H7 (cell line): ENCODE measurements around the gene SAMD4A. TPM values are rescaled to one million over a fixed set of nuclear protein-coding genes. Genes with fewer than 3 reads are reported as not detected.

Experiments used
- DNase-seq: peaks from one replicate; pipeline ENCODE4 v3.0.0; 2012
- H3K27me3 ChIP-seq: 2 replicates; pipeline ENCODE4 v1.6.0; 2011; ENCODE audit warnings: mild to moderate bottlenecking, low read length; ENCODE audit not compliant: control insufficient read depth, insufficient read depth
- H3K36me3 ChIP-seq: replicated peaks from 2 replicates; pipeline ENCODE4 v1.5.1; 2011; ENCODE audit warnings: low read length; ENCODE audit not compliant: control insufficient read depth, insufficient read depth
- H3K4me3 ChIP-seq: 2 replicates; pipeline ENCODE4 v1.5.1; 2011; ENCODE audit warnings: low read depth, mild to moderate bottlenecking, control low read depth, low read length, moderate library complexity; ENCODE audit not compliant: insufficient read depth
- total RNA-seq: library from RNA; depleted of rRNA; stranded (reverse); fragments of >200 nt; shearing (Covaris generic); gene quantifications from 2 replicates; pipeline ENCODE4 v1.2.3, GENCODE V29; 2014

SAMD4A gene
- total RNA-seq, 1 experiment from 2014 or later = 8.5 TPM

DNA sequence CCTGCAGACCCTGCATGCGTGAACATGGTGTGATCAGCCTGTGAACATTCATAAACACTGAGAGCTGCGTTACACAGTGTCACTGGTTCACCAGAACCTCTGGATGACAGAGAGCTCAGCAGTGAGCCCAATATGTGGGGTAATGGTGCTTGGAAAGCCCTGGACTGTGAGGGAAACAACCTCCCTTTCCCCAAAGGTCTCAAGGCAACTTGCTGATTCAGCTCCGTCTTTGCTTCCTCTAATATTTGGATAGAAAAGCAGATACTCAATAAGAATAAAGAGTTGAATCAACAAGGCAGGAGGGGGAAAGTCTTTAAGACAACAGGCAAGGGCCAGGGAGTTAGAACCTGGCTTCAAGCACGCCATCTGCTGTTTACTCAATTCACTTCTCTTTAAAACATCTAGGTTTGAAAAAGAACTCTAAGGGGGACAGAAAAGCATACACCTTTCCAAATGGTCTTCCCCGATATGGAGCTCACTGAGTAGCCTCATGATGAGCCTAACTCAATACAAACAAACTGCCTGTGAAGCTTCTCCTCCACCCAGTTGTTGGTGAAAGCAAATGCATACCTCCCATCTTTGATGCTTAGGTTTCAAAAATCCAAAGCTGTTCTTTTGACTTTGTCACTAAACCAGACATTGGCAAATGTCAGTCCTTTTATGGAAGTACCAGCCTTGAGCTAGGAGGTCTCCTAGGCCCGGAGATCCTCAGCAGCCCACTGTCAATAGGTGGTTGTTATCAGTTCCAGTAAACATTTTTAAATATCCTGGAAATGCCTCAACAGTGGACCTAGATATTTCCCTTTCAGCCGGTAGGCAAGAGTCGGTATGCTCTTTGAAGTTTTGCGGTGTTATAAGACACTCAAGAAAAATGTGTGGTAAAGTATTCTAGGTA is 76.1 kb downstream of the SAMD4A start:
- DNase-seq = peak; percentile 30
- H3K27me3 ChIP-seq = no peaks in the 10 kb centered on the region
- no peaks in the 10 kb centered on the region for H3K36me3 ChIP-seq
- no peak overlapping the region for H3K4me3 ChIP-seq

DNA sequence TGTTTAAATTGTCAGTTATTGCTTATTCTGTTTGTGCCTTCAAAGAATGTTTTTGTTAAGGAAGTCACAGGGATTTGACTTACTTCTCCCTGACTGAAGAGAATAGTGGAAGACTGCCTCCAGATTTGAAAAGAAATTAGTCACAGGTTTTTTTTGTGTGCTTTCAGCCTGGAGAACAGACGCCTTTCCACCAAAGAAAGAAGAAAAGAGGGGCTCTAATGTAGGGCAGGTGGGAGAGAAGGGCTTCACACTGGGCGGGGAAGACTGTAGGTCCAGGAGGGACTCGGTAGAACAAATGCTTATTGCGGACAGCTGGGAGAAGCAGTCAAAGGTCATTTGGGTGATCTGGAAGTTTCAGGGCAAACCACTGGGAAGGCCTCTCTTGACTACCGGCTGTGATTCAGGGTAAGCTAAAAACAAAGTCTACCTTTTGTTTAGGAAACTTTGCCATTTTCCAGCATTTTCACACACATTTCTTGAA is 76.8 kb downstream of the SAMD4A start:
- Histone ChIP-seq H3K36me3 (no peaks in the 10 kb centered on the region), H3K4me3 (no peak overlapping the region), H3K27me3 (no peaks in the 10 kb centered on the region)
- no peak for DNase-seq

DNA sequence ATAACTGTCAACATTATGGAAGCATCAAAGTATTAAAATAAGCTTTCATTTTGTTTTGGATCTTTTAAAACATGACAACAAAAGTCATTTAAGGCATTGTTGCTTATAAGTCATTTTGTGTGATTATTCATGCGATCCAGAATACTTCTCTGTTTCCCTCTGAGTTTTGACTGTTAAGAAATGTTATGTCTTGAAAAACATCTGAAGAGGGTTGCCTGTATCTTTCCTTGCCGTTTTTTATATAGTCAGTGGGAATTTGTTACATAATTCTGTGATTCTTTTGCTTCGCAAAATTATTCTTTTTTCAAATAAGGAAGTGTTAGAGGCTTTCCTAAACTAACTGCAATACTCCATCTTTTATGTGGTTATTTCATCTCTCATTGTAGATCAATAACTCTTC is 78.7 kb downstream of the SAMD4A start:
- Histone ChIP-seq H3K4me3 (no peak overlapping the region), H3K36me3 (no peaks in the 10 kb centered on the region), H3K27me3 (no peaks in the 10 kb centered on the region)
- DNase-seq = no peak

DNA sequence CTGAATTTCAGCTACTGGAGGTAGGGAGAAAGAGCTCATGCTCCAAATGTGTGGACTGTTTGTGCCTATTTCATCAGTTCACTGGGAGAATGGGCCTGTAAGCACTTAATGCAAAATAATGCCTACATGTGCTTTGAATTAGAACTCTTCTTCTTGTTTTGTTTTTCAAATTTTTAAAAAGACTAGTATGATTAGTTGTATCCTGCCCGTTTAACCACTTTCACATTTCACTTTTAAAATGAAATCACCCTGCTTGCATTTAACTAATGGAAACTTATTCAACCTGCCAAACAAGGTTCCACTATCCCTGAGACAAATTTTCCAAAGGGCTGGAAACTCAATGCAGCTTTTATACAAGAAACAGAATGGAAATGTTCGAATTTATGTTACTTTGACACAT is 79.7 kb downstream of the SAMD4A start:
- Histone ChIP-seq H3K4me3 (no peak overlapping the region), H3K36me3 (no peaks in the 10 kb centered on the region), H3K27me3 (no peaks in the 10 kb centered on the region)
- DNase-seq = no peak

DNA sequence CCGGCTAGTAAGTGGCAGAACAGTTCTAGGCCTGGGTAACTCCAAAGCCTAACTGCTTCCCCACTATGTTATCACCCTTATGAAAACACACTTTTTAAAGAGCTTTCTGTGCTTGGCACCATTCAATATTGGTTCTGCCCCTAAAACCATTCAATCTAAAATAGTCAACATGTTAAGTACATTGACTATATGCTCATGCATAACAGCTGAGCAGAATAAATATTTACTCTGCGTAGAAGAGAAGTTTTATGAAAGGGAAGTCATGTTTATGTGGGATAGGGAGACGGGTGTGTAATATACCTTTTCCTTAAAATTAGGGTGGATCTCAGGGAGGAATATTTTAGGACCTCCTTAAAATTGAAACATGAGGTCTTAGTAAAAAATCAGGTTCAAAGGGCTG is 80.5 kb downstream of the SAMD4A start:
- no peak for DNase-seq
- no peaks in the 10 kb centered on the region for H3K27me3 ChIP-seq
- H3K36me3 ChIP-seq = no peaks in the 10 kb centered on the region
- H3K4me3 ChIP-seq = no peak overlapping the region

DNA sequence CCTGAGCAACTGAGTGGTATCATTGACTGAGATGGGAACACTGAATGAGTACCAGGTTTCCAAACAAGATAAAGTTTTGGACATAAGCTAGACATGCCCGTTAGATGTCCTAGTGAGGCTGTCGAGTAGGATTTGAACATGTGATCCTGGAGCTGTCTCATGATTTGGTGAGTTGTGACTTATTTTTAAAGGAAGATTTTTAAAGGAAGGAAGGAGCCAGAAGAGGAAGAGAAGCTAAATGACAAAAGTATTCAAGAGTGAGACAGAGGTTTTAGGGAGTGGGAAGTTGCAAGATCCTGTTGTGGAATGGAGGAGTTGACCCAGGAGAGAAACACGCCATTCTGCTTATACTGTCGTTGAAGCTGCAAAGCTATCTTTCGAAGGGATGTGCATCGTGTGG is 82.1 kb downstream of the SAMD4A start:
- H3K36me3 ChIP-seq = no peaks in the 10 kb centered on the region
- DNase-seq = no peak
- H3K4me3 ChIP-seq = no peak overlapping the region

DNA sequence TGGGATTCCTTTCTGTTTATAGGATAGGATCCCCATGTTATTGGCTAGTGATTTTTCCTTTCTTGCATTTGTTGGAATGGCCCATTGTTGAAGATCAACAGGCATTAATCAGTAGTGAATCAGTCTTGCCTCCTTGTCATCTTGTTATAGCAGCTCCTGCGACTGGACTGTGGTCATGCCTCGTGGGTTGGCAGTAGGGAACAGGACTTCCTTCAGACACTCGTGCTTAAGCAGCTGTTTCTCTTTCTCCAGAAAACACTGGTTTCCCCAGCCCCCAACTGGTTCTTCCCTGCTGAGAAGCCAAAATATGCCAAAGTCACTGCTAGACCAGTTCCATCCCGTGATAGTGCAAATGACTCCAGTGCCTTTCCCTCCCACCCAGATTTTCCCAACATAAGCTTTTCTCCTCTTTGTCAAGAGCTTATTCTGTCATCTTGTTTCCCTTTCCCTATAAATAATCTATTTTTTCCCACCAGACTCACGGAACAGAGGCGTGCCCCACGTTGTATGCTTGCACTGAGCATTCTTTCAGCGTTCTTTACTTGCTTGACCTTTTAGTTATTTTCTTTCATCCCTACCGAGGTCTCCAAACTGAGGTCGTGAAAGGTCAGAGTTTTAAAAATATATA is 83.5 kb downstream of the SAMD4A start:
- Histone ChIP-seq H3K27me3 (no peaks in the 10 kb centered on the region), H3K4me3 (no peak overlapping the region), H3K36me3 (no peaks in the 10 kb centered on the region)
- no peak for DNase-seq

More for the DNA sequence above, 82.1 kb downstream of the SAMD4A start:
- H3K27me3 ChIP-seq = no peaks in the 10 kb centered on the region

DNA sequence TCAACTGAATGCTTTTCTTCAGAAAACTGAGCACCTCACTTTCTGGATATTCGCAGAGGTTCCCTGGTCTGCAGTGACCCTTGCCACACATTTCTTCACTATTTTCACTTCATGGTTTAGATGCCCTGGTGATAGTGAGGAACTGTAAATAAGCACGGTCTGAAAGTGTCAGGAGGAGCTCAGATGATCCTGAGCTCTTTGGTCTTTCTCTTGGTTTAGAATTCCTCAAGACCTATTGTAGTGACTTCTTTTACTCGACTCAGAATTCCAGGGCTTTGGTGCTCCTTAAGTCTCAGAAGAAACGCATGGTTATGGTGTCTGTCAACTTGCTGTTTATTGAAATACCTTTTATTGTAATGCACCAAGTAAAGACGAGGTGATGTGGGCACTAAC is 84.0 kb downstream of the SAMD4A start:
- no peak overlapping the region for H3K4me3 ChIP-seq
- no peak for DNase-seq
- H3K27me3 ChIP-seq = no peaks in the 10 kb centered on the region
- no peaks in the 10 kb centered on the region for H3K36me3 ChIP-seq

DNA sequence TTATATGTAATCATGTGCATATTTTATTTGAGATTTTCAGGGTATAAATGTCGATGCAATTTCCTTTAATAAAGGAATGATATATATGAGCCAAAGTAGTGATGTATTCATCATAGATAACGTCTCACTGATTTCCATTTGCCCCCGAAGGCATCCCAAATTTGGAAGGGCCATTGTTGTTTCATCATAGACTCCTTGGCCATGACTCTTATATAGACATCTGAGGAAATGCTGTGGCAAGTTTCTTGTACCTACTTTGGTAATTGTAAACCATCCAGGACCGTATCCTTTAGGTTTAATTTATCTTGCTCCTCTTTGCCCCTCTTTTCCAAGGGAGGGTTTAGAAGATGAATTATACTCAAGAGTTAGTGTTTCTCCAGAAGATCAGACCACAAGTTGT is 84.7 kb downstream of the SAMD4A start:
- no peaks in the 10 kb centered on the region for H3K36me3 ChIP-seq
- no peak overlapping the region for H3K4me3 ChIP-seq
- H3K27me3 ChIP-seq = no peaks in the 10 kb centered on the region
- DNase-seq = no peak

DNA sequence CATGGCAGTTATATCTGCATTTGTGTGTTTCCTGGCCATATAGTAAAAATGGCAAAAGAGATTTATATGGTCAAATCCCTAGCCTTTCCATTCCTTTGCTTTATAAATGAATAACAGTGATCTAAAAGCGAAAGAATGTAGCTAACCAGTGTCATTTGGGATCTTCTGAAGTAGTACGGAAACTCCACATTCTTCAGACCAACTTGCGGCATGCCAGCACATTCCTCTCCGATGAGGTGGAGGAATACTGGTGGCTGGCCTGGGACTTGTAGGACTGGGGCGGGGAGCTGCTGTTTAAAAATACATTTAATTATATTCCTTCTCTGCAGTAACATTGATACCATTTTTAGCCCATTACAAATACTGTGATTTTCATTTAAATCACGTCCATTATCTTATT is 85.3 kb downstream of the SAMD4A start:
- Histone ChIP-seq H3K4me3 (no peak overlapping the region), H3K27me3 (no peaks in the 10 kb centered on the region), H3K36me3 (no peaks in the 10 kb centered on the region)
- peak; percentile 68 for DNase-seq

DNA sequence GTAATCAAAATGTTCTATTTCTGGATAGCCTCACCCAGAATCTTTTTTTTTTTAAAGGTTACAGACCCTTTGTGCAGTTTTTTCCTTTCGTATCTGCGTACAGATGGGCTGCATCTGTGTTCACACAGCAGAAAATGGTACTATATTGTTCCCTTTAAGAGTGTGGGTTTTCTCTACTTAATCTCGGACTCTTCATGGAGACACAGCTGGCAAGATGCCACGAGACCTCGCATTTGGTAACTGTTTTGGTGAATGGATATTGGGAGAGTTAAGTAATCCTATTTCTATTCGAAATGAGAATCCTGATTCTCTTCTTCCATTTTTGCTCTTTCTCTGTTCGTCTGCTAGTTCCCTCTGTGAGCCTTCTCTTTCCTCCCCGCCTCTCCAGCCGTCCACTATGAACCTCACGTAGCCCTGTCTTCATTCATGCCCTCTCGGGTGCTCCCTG is 85.7 kb downstream of the SAMD4A start:
- Histone ChIP-seq H3K27me3 (no peaks in the 10 kb centered on the region), H3K4me3 (no peak overlapping the region), H3K36me3 (no peaks in the 10 kb centered on the region)
- DNase-seq = no peak

DNA sequence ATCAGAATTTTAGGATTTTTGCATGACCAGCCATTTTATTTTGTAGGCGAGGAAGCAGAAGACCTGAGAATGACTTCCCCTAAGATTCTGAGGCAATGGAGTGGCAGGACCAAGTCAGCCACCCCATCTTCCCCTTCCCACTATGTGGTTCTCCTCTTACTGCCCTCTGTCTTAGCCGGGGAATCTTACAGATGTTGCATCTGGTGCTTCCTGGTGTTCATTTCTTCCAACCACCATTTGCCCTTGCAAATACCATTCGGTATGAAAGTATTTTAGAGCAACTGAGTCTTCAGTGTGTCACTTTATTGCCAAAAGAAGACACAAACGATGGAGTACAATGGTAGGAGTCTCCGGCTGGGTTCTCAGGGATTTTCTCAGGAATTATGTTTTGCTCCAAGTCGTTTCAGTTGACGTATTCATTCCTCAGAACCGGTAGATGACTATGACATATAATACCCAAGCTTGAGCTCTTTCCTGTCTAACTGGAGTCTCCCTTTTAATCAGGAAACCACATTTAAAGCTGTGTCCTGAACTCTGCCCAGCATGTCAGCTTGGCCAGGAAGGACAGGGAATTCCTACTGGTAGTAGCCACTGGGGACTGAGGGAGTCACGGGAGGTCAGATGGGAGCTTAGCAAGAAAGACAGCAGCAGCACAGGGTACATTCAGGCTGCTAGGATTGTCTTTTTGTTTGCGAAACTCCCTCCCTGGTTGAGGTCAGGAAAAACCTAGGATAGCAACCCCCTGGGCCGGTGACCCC is 87.0 kb downstream of the SAMD4A start:
- H3K27me3 ChIP-seq = no peaks in the 10 kb centered on the region
- no peaks in the 10 kb centered on the region for H3K36me3 ChIP-seq
- no peak for DNase-seq
- H3K4me3 ChIP-seq = no peak overlapping the region

DNA sequence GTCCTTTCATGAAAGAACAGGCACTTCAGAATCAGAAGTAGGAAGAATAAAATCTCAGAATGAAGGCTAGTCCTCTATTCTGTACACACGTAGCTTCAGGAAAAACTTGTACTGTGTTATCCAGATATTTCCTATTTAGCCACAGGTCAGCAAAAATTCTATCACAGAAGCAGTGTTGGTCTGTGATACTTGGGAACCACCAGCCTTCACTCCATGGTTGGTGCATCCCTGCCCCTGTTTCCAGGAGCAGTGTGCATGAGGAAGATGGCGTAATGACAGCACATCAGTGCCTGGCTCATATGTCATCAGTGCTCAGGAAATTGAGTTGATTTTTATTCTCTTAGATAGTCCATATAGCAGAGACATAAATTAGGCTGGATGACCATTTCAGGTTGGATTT is 87.7 kb downstream of the SAMD4A start:
- Histone ChIP-seq H3K27me3 (no peaks in the 10 kb centered on the region), H3K4me3 (no peak overlapping the region), H3K36me3 (no peaks in the 10 kb centered on the region)
- DNase-seq = no peak

DNA sequence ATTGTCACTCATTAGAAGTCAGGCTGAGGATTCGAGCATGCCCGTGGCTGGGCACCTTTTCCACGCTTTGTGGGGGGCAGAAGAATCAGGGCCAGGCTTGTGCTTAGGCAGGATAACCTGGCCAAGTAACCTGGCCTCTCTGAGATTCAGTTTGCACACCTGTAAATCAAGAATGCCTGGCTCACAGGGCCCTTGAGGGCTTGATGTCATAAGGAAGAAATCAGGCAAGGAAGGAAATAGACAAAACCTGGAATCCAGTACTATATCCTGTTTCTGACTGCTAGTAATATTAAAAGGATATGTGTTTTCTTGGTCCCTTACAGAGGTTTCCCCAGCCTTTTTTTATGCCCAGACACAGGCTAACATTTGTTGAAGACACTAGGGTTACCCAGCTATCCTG is 91.9 kb downstream of the SAMD4A start:
- DNase-seq = no peak
- Histone ChIP-seq H3K27me3 (no peaks in the 10 kb centered on the region), H3K4me3 (no peak overlapping the region)

DNA sequence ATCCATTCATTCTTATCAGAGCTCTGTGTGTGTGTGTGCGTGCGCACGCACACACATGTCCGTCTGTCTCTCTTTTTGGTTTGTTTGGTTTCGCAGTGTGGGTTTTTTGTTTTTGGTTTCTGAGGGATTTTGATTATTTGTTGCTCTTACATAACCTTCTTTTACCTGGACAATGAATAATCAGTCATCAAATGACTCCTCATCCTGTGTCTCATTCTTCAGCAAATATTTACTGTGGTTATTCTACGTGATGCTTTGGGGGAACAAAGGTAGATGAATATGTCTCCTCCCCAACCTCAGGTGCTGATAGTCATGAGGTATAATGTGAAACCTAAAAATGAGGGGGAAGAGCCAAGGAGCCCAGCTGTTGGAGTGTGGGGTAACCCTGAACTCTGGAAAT is 92.4 kb downstream of the SAMD4A start:
- H3K27me3 ChIP-seq = no peaks in the 10 kb centered on the region
- no peak overlapping the region for H3K4me3 ChIP-seq
- DNase-seq = no peak

More for the DNA sequence above, 91.9 kb downstream of the SAMD4A start:
- H3K36me3 ChIP-seq = no peaks in the 10 kb centered on the region

More for the DNA sequence above, 92.4 kb downstream of the SAMD4A start:
- no peaks in the 10 kb centered on the region for H3K36me3 ChIP-seq
